Testis (tissue), 3 donors: ENCODE measurements around the gene ADAMTSL1. TPM values are rescaled to one million over a fixed set of nuclear protein-coding genes. Genes with fewer than 3 reads are reported as not detected.

Experiments used
- DNase-seq: peaks from one replicate; pipeline ENCODE4 v3.0.0-alpha.2; 2019
- H3K27ac ChIP-seq, 2 donors: fragments of 200-600 bp; sonication (generic); one replicate each; pipeline ENCODE4 v1.5.1; 2019
- H3K27me3 ChIP-seq: fragments of 200-600 bp; sonication (generic); one replicate; pipeline ENCODE4 v1.5.1; 2019
- H3K36me3 ChIP-seq: fragments of 200-600 bp; sonication (generic); one replicate; pipeline ENCODE4 v1.5.1; 2017; ENCODE audit warnings: low read depth; ENCODE audit errors: missing control alignments
- H3K4me1 ChIP-seq: fragments of 200-600 bp; sonication (generic); one replicate; pipeline ENCODE4 v1.5.1; 2019
- H3K4me3 ChIP-seq, 2 donors: fragments of 200-600 bp; sonication (generic); one replicate each; pipeline ENCODE4 v1.5.1; 2017 to 2019
- H3K9me3 ChIP-seq: fragments of 200-600 bp; sonication (generic); one replicate; pipeline ENCODE4 v1.5.1; 2017
- CTCF ChIP-seq, 3 experiments: fragments of 450-650 bp in 2 of 3; fragments of 200-600 bp in 1 of 3; sonication (generic) in 1 of 3; IDR thresholded peaks; one replicate each; pipeline ENCODE4 v1.5.1; 2016 to 2019; ENCODE audit warnings: antibody characterized with exemption in 3 of 3, mild to moderate bottlenecking in 2 of 3, moderate library complexity in 1 of 3
- POLR2A ChIP-seq: fragments of 450-650 bp; IDR thresholded peaks from one replicate; pipeline ENCODE4 v1.6.1; 2017; ENCODE audit warnings: antibody characterized with exemption, mild to moderate bottlenecking, moderate library complexity
- WGBS, 2 donors: methylation state at CpG; one replicate each; pipeline ENCODE4 v1.1.5; 2018; 5-methylcytosine and 5-hydroxymethylcytosine counted together
- intact Hi-C: fragments of 100-400 bp; cut with DNase I; formaldehyde crosslinking; loops from one replicate; pipeline ENCODE4 v1.15.1; 2023; ENCODE audit warnings: low total_unique reads
- polyA plus RNA-seq: library from polyadenylated mRNA; stranded (reverse); fragments of 350-450 nt; fragmentation: Illumina TruSeq; extraction: RNeasy Lipid Tissue Mini Kit (QIAGEN cat#74804); gene quantifications from one replicate; pipeline ENCODE4 v1.2.3, GENCODE V29; 2014; ENCODE audit warnings: low read depth, low replicate concordance; ENCODE audit not compliant: insufficient read depth
- total RNA-seq, 2 donors: library from RNA; depleted of rRNA; stranded (reverse); fragments of >200 nt; gene quantifications; one replicate each; pipeline ENCODE4 v1.2.3, GENCODE V29; 2016

ADAMTSL1 gene
- total and polyA plus RNA-seq, 3 donors from 2014 or later, result 4.7 to 12.3 (median 6.7) TPM

- Histone ChIP-seq H3K9me3 (no peaks in the 10 kb centered on the region), H3K27me3 (no peaks in the 10 kb centered on the region), H3K4me1 (no peaks in the 10 kb centered on the region), H3K27ac (no peak overlapping the region), H3K36me3 (no peaks in the 10 kb centered on the region), H3K4me3 (no peak overlapping the region)
- intact Hi-C loops, result no loop called here
- TF ChIP-seq POLR2A (no peak), CTCF (IDR thresholded peaks at IDR 0.05) (no peak)
- DNase-seq, result no peak
- WGBS, 2 donors, result 91 to 95% methylated on average over 3 of the region's 3 CpGs
Observed at GRCh38 chr9:18493451-18493993, 19.6 kb downstream of the ADAMTSL1 start.

- no peak overlapping the region for H3K4me3 ChIP-seq
- no peaks in the 10 kb centered on the region for H3K4me1 ChIP-seq
- H3K27me3 ChIP-seq, result no peaks in the 10 kb centered on the region
- no peaks in the 10 kb centered on the region for H3K9me3 ChIP-seq
- H3K36me3 ChIP-seq, result no peaks in the 10 kb centered on the region
- no peak for TF ChIP-seq POLR2A
- no peak for TF ChIP-seq CTCF (IDR thresholded peaks at IDR 0.05)
- 90 to 92% methylated on average over 3 of the region's 3 CpGs for WGBS, 2 donors
- no peak for DNase-seq
- no peak overlapping the region for H3K27ac ChIP-seq
- intact Hi-C loops, result no loop called here
Observed at GRCh38 chr9:18495065-18495464, 21.1 kb downstream of the ADAMTSL1 start.

GRCh38 chr9:18496256-18497000, 22.5 kb downstream of the ADAMTSL1 start:
- Histone ChIP-seq H3K4me3 (no peak overlapping the region), H3K27ac (no peak overlapping the region), H3K27me3 (no peaks in the 10 kb centered on the region), H3K9me3 (no peaks in the 10 kb centered on the region), H3K4me1 (no peaks in the 10 kb centered on the region), H3K36me3 (no peaks in the 10 kb centered on the region)
- no peak for DNase-seq
- WGBS, 2 donors, result 80 to 82% methylated on average over 5 of the region's 5 CpGs
- intact Hi-C loops, result no loop called here
- no peak for TF ChIP-seq CTCF (IDR thresholded peaks at IDR 0.05)
- TF ChIP-seq POLR2A, result no peak

- no peak overlapping the region for H3K27ac ChIP-seq
Observed at GRCh38 chr9:18499062-18499461, 25.1 kb downstream of the ADAMTSL1 start.

More at GRCh38 chr9:18499062-18499461, 25.1 kb downstream of the ADAMTSL1 start:
- H3K9me3 ChIP-seq, result no peaks in the 10 kb centered on the region
- no peaks in the 10 kb centered on the region for H3K4me1 ChIP-seq
- H3K4me3 ChIP-seq, result no peak overlapping the region
- TF ChIP-seq POLR2A (no peak), CTCF (IDR thresholded peaks at IDR 0.05) (no peak)
- DNase-seq, result no peak
- H3K36me3 ChIP-seq, result no peaks in the 10 kb centered on the region
- 89 to 90% methylated on average over 3 of the region's 3 CpGs for WGBS, 2 donors
- no peaks in the 10 kb centered on the region for H3K27me3 ChIP-seq
- intact Hi-C loops, result no loop called here
